COLO668 (cell line): ENCODE data around the gene PUS7.
"Not testable (repeated sequence)": the region's sequence is repeated elsewhere in the genome, so short reads cannot be mapped to it uniquely, and the experiment has no call there.

Experiments used
- DNase-seq: peaks from one replicate; lab custom pipeline; 2025; ENCODE audit not compliant: unreplicated experiment; lab: John Stamatoyannopoulos, UW

Gene PUS7

GRCh38 chr7:105502173-105502572 lies 19.9 kb downstream of the PUS7 start:
- DNase-seq: no peak

DNA sequence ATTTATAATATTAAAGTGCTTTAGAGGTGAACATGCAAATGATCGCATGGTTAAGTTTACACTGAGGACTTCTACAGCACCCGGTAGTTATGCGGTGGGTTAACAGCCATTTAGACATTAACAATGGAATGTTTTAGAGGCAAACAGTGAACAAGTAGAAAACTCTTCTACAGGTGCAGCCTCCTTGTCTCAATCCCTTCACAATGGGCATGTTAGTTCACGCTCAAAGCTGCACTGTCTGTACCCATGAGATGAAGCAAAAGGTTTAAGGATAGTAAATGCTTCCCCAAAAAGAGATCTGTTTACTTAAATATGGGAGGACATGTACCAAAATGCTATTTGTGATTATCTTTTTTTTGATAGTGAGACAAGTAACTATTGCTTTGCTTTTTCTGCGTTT lies 25.1 kb downstream of the PUS7 start:
- no peak for DNase-seq

DNA sequence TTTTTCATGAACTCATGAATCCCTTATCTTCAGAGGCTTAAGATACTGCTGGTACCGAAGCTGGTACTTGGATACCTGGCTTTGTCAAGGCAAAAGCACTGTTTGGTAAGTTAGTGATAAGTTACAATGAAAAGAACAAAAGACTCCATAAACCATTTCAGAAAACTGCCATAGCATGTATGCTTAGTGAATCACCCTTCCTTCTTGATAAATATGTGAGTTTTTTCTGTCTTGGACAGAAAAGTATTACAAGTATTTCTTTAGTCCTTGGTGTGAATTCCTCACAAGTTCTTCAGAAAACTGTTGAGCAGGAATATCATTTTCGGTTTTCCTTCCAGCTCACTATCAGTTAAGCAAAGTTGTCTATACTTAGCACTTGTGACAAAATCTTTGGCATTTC lies 25.6 kb downstream of the PUS7 start:
- no peak for DNase-seq

GRCh38 chr7:105493923-105494315 lies 28.2 kb downstream of the PUS7 start:
- DNase-seq: no peak

DNA sequence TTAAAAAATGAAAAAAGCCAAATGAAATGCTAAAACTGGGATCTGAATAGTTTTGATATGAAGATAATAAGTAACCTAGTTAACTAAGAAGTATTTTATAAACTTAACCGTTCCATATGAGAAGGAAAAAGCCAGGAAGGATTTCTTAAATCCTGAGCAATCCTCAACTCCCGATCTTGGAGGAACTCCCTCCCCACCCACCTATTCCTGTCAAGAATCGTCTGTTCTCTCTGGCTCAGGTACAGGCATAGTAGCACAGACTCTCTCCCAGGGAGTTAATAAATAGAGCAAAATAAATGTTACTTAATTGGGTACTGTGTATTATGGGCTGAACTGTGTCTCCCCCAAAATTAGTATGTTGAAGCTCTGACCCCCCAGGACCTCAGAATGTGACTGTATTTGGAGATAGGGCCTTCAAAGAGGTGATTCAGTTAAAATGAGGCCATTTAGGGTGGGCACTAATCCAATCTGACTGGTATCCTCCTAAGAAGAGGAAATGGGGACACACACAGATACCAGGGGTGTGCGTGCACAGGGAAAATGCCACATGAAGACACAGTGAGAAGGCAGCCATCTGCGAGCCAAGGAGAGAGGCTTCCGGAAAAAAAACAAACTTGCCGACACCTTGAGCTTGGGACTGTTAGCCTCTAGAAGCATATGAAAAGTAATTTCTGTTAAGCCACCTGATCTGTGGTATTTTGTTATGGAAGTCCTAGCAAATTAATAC lies 28.7 kb downstream of the PUS7 start:
- no peak for DNase-seq

DNA sequence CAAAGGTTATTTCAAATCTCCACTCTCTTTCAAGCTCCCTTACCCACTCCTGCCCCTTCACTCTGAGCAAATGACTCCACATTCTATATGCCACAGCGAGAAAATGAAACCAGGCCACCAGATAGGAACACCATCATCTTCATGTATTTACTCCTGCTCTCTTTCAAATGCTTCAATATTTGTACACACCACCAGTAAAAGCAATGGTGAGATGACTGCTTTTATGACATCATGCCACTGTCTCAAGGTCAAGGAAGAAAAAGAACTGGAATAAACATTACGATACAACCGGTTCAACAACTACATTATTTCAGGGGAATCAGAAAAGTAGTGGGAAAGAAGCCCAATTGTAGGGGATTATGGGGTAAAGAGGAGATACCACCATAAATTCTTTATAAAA lies 32.7 kb downstream of the PUS7 start:
- DNase-seq: no peak

DNA sequence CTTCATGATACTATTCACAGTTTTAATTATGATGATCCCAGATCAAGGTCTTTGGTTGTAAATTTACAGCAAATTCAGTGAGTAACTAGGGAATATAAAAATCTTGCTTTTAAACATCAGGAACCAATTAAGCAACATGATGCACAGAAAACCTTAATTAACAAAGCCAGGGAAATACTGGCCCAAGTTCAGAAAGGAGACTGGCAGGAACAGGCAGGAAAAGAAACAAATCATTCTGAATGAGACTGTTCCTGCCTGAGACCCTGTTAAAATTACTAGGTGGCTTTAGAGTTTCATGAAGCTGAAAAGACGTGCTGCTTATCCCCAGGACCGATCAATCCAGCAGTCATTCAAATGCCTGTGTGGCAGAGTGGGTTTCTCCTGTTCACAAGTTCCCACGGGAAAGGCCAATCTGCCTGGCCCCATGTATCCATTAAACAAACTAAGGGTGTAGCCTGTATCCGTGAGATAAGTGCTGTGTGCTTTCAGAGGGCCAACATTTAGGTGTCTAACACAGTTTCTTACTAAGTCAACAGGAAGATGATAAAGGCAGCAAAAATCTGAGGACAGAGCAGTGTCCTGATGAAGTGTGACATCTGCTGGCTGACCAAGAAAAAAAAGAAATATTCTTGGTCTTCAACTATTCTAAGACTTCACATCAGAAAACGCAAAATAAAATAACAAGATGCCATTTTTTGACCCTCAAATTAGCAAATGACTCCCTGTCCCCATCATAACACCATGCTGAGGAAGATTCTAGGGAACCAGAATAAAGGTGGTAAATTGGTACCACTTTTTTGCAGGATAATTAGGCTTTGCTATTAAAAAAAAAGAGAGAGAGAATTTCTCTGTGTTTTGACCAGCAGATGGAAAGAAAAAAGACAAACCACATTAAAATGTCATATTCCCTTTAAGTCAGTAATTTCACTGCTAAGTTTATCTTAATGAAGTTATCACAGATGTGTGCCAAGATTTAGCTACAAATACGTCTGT lies 34.2 kb downstream of the PUS7 start:
- DNase-seq: no peak

- DNase-seq: no peak
These were observed 41.1 kb downstream of the PUS7 start for GRCh38 chr7:105480931-105481330.

GRCh38 chr7:105478606-105479005 lies 43.5 kb downstream of the PUS7 start:
- no peak for DNase-seq

DNA sequence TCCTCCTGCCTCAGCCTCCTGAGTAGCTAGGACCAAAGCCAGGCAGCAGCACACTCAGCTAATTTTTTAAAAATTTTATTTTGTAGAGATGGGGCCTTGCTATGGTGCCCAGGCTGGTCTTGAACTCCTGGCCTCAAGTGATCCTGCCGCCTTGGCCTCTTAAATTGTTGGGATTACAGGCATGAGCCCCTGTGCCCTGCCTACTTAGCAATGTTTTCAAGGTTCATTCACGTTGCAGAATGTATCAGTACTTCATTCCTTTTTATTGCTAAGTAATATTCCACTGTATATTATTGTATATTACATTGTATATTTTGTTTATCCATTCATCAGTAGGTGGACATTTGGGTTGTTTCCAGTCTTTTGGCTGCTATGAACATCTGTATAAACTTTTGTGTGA lies 44.2 kb downstream of the PUS7 start:
- no peak for DNase-seq

DNA sequence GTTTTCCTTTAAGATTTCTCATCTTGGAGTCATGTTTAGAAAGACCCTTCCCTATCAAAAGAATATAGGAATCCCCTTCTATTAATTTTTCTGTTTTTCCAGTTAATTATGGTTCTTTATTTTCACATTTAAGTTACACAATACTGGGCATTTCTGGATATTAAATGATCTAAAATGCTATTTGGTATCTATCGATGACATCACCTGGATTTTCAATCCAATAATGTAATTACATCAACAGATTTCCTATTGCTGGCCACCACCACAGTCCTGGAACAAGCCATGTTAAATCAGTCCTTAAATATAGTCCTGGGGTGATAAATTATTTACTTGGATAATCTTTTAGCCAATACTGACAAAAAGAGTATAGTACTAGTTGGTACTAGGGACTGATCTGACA lies 48.0 kb downstream of the PUS7 start:
- no peak for DNase-seq

DNA sequence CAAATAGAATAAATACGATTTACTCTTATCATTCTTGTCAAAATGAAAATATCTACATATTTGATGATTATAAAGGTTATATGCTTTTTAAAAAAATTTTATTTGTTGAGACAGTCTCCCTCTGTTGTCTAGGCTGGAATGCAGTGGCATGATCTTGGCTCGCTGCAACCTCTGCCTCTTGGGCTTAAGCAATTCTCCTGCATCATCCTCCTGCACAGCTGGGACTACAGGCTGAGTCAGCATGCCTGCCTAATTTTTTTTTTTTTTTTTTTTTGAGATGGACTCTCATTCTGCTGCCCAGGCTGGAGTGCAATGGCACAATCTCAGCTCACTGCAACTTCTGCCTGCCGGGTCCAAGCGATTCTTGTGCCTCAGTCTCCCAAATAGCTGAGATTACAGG lies 48.9 kb downstream of the PUS7 start:
- DNase-seq: no peak

DNA sequence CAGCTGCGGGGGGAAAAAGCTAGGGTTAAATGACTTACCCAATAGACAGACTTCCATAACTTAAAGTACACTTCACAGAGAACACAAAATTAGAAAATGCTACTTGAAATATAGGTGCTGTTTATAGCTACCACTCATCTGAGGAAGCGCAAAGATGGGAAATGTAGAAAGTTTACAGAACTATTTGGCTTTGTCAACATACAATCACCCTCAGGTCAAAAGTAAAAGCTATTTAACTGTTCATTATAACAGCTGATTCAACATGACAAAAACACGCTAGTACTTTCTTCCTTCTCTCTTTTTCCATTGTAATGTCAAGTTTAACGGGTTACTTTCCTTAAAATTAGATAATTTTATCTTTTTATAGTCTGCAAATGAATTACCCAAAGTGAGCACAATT lies 51.2 kb downstream of the PUS7 start:
- no peak for DNase-seq

DNA sequence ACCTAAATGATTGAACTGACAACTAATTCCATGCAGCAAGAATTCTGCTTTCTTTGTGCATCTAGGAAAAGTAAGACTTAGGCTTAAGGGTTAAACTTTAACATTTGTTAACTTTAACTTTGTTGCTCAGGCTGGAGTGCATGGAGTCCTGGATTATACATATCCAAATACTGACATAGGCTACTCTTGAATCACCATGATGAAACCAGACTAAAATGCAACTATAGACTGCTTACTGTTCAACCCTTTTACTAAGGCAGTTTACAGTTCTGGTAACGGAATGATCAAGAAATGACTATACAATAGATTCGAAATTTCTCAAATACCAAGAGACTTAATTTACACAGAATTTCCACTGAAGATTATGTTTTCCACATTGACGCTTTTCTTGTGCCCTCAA lies 52.0 kb downstream of the PUS7 start:
- no peak for DNase-seq

GRCh38 chr7:105462765-105463420 lies 59.2 kb downstream of the PUS7 start:
- DNase-seq: no peak

DNA sequence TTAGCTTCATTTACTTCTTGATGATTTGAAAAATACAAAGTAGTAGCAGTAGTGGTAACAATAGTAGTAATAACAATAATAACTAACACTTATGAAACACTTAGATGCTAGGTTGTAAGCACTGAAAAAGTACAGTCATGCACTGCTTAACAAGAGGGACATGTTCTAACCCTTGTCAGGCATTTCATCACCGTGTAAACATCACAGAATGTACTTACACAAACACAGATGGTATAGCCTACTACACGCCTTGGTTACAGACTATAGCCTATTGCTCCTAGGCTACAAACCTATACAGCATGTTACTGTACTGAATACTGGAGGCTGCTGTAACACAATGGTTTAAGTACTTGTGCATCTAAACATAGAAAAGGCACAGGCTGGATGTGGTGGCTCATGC lies 60.6 kb downstream of the PUS7 start:
- DNase-seq: no peak

DNA sequence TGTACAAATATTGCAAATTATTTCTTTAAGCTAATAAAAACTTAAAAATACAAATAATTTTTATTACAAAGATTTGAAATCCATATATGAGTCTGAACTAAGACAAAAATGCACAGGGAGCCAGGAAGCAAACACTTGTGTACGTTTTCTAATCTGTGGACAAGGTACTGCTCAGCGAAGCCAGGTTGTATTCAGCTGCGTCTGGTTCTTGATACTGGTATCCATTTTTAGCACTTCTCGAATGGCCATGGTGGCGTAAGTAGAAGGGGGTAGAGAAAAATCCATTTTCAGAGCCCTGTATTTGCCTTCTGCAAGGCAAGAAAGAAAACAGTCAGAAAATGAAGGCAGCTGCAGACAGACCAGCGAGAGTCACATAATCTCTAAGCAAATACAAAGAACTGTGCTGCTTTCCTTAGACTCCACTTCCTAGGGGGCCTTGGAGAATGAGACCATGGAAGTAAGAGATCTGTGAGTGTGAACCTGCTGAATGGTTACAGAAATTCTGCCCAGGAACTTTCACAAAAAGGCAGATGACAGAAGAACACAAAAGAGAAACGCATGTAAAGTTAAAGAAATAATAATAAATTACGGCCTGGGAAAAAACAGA lies 64.3 kb downstream of the PUS7 start:
- no peak for DNase-seq

DNA sequence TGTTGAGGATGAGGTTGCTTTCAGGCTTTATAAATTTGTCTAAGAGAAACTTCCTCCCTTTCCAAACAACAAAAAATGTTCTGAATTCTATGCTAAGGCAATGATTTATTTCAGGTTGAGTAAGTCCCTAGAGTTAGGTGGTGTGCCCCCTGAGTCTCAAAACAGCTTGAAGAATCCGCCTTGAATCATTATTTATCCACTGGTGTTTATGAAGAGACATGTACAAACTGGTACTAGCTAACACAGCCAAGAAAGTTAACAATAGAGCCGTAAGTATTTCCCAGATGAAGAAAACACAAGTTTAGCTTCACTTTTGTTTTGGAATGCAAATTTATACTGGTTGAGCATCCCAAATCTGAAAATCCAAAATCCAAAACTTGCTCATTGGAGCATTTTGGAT lies 67.2 kb downstream of the PUS7 start:
- DNase-seq: no peak

- no peak for DNase-seq
These were observed 67.8 kb downstream of the PUS7 start for GRCh38 chr7:105454095-105454747.

DNA sequence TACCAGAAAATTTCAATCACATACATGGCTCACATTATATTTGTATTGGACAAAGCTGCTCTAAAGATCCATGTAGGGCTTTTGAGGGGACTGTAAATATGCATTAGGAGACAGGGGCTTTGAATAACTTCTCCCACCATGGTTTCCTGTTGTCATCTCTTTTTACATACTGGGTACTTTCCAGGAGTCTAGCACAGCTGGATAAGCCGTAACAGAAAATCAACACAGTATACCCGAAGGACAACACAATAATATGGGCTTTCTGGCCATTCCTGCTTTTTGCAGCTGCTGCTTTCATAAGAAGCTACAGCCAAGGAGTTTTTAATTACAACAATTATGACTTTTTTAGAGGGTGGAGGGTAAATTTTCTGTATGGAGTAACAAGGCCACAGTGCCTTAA lies 70.0 kb downstream of the PUS7 start:
- DNase-seq: no peak

GRCh38 chr7:105450870-105451269 lies 71.2 kb downstream of the PUS7 start:
- DNase-seq: not testable (repeated sequence)
